Neural cell (in vitro differentiated cells): ENCODE results near the gene ATP8B1. TPM values are rescaled to one million over a fixed set of nuclear protein-coding genes. Genes with fewer than 3 reads are reported as not detected.

ENCODE experiments used
- H2AFZ ChIP-seq: fragments of 200-600, 300-800 bp; sonication (generic), shearing (Covaris generic); 2 replicates; pipeline ENCODE4 v1.6.0; 2014; ENCODE audit warnings: low read depth, mild to moderate bottlenecking, antibody characterized with exemption, low read length, moderate library complexity
- H3F3A ChIP-seq: fragments of 200-600 bp; shearing (Covaris generic); 2 replicates; pipeline ENCODE4 v1.6.1; 2016; ENCODE audit warnings: mild to moderate bottlenecking, moderate library complexity, mixed read lengths, antibody characterized with exemption, low read length; ENCODE audit not compliant: insufficient read depth, poor library complexity, severe bottlenecking
- H3K27ac ChIP-seq: fragments of 200-600, 300-800 bp; sonication (generic), shearing (Covaris generic); 2 replicates; pipeline ENCODE4 v1.5.1; 2014; ENCODE audit warnings: mild to moderate bottlenecking, low read length, moderate library complexity
- H3K27me3 ChIP-seq: fragments of 300-800, 200-600 bp; sonication (generic), shearing (Covaris generic); 2 replicates; pipeline ENCODE4 v1.6.0; 2014; ENCODE audit warnings: mild to moderate bottlenecking, low read depth, low read length, moderate library complexity; ENCODE audit not compliant: insufficient read depth
- H3K36me3 ChIP-seq: fragments of 300-800, 200-600 bp; sonication (generic), shearing (Covaris generic); 2 replicates; pipeline ENCODE4 v1.5.1; 2014; ENCODE audit warnings: mild to moderate bottlenecking, antibody characterized with exemption, low read length, moderate library complexity; ENCODE audit not compliant: insufficient read depth
- H3K4me2 ChIP-seq: fragments of 300-800, 200-600 bp; sonication (generic), shearing (Covaris generic); 2 replicates; pipeline ENCODE4 v1.6.0; 2014; ENCODE audit warnings: mild to moderate bottlenecking, low read length
- H3K4me3 ChIP-seq: fragments of 300-800, 200-600 bp; sonication (generic), shearing (Covaris generic); 2 replicates; pipeline ENCODE4 v1.5.1; 2014; ENCODE audit warnings: mild to moderate bottlenecking, low read length, moderate library complexity
- H3K79me2 ChIP-seq: fragments of 200-600 bp; shearing (Covaris generic); replicated peaks from 2 replicates; pipeline ENCODE4 v1.6.0; 2014; ENCODE audit warnings: mild to moderate bottlenecking, low read length, moderate library complexity; ENCODE audit not compliant: insufficient read depth
- H3K9ac ChIP-seq: fragments of 300-800, 200-600 bp; sonication (generic), shearing (Covaris generic); 2 replicates; pipeline ENCODE4 v1.6.1; 2016; ENCODE audit warnings: mild to moderate bottlenecking, low read length, mixed read lengths
- H3K9me2 ChIP-seq: fragments of 200-600 bp; shearing (Covaris generic); 2 replicates; pipeline ENCODE4 v1.6.1; 2016; ENCODE audit warnings: mild to moderate bottlenecking, low read length, mixed read lengths; ENCODE audit not compliant: insufficient read depth
- H3K9me3 ChIP-seq: fragments of 200-600, 300-800 bp; sonication (generic), shearing (Covaris generic); 2 replicates; pipeline ENCODE4 v1.6.1; 2016; ENCODE audit warnings: mild to moderate bottlenecking, mixed run types, low read length, moderate library complexity, mixed read lengths
- H4K20me1 ChIP-seq: fragments of 200-600 bp; shearing (Covaris generic); 2 replicates; pipeline ENCODE4 v1.6.1; 2016; ENCODE audit warnings: mild to moderate bottlenecking, mixed run types; ENCODE audit not compliant: insufficient read depth
- EP300 ChIP-seq: fragments of 450-650 bp; conservative IDR thresholded peaks from 2 replicates; pipeline ENCODE4 v1.6.1; 2014; ENCODE audit warnings: antibody characterized with exemption, mild to moderate bottlenecking, moderate library complexity; ENCODE audit not compliant: poor library complexity, severe bottlenecking
- EZH2 ChIP-seq: fragments of 200-600, 300-800 bp; shearing (Covaris generic), sonication (generic); IDR thresholded peaks from 2 replicates; pipeline ENCODE4 v1.6.1; 2014; ENCODE audit warnings: antibody characterized with exemption, low read length, borderline replicate concordance, mild to moderate bottlenecking; ENCODE audit not compliant: insufficient read depth, poor library complexity, severe bottlenecking
- MXI1 ChIP-seq: fragments of 450-650 bp; conservative IDR thresholded peaks from 2 replicates; pipeline ENCODE4 v1.6.1; 2014; ENCODE audit warnings: antibody characterized with exemption, mild to moderate bottlenecking; ENCODE audit not compliant: poor library complexity, severe bottlenecking
- POLR2AphosphoS5 ChIP-seq: IDR thresholded peaks from 2 replicates; pipeline ENCODE4 v1.6.1; 2012
- RAD21 ChIP-seq: fragments of 450-650 bp; conservative IDR thresholded peaks from 2 replicates; pipeline ENCODE4 v1.6.1; 2014; ENCODE audit warnings: antibody characterized with exemption, mild to moderate bottlenecking, moderate library complexity
- SMC3 ChIP-seq: fragments of 450-650 bp; conservative IDR thresholded peaks from 2 replicates; pipeline ENCODE4 v1.6.1; 2014; ENCODE audit warnings: antibody characterized with exemption, mild to moderate bottlenecking, moderate library complexity; ENCODE audit not compliant: poor library complexity
- TAF1 ChIP-seq: IDR thresholded peaks from 2 replicates; pipeline ENCODE4 v1.6.1; 2012; ENCODE audit warnings: low read depth
- polyA plus RNA-seq: library from polyadenylated mRNA; depleted of rRNA; stranded (reverse); fragments of >200 nt; gene quantifications from 2 replicates; pipeline ENCODE4 v1.2.3, GENCODE V29; 2014
- TF ChIP-seq, protein P1 (sequence below): IDR thresholded peaks from 2 replicates; pipeline ENCODE4 v1.6.1; 2012; ENCODE audit warnings: borderline replicate concordance
- TF ChIP-seq, protein P2 (sequence below): fragments of 450-650 bp; IDR thresholded peaks from 2 replicates; pipeline ENCODE4 v1.5.1; 2014; ENCODE audit warnings: antibody characterized with exemption, mild to moderate bottlenecking, moderate library complexity; ENCODE audit not compliant: poor library complexity, severe bottlenecking

The ATP8B1 gene
- polyA plus RNA-seq, 1 donor from 2014 or later, result not detected

DNA sequence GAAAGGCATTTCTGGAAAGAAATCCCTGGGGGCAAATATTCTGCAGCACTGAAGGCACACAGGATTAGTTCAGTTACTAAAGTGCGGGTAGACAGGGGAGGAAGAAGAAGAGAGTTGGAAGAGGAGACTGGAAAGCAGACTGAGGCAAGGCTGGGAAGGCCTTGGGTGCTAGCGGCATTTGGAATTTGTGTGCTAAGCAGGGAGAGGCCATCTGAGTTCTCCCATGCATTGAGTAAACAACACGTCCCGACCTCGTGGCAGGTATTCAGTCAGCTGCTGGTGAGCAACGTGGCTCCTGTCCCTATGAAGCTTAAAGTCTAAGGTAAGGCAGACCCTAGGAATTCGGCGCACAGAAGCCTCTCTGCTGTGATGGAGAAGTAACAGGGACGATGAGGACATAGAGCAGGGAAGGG is 30.7 kb downstream of the ATP8B1 start:
- Histone ChIP-seq H3K9me2 (no peaks in the 10 kb centered on the region), H3K9me3 (no peaks in the 10 kb centered on the region), H3K9ac (no peak overlapping the region), H3K27me3 (no peaks in the 10 kb centered on the region), H3K4me3 (no peak overlapping the region), H3K36me3 (no peaks in the 10 kb centered on the region), H3K4me2 (no peak overlapping the region), H3F3A (no peaks in the 10 kb centered on the region), H3K79me2 (no peaks in the 10 kb centered on the region), H2AFZ (no peak overlapping the region), H4K20me1 (no peaks in the 10 kb centered on the region), H3K27ac (no peak overlapping the region)
- TF ChIP-seq, protein P1, sequence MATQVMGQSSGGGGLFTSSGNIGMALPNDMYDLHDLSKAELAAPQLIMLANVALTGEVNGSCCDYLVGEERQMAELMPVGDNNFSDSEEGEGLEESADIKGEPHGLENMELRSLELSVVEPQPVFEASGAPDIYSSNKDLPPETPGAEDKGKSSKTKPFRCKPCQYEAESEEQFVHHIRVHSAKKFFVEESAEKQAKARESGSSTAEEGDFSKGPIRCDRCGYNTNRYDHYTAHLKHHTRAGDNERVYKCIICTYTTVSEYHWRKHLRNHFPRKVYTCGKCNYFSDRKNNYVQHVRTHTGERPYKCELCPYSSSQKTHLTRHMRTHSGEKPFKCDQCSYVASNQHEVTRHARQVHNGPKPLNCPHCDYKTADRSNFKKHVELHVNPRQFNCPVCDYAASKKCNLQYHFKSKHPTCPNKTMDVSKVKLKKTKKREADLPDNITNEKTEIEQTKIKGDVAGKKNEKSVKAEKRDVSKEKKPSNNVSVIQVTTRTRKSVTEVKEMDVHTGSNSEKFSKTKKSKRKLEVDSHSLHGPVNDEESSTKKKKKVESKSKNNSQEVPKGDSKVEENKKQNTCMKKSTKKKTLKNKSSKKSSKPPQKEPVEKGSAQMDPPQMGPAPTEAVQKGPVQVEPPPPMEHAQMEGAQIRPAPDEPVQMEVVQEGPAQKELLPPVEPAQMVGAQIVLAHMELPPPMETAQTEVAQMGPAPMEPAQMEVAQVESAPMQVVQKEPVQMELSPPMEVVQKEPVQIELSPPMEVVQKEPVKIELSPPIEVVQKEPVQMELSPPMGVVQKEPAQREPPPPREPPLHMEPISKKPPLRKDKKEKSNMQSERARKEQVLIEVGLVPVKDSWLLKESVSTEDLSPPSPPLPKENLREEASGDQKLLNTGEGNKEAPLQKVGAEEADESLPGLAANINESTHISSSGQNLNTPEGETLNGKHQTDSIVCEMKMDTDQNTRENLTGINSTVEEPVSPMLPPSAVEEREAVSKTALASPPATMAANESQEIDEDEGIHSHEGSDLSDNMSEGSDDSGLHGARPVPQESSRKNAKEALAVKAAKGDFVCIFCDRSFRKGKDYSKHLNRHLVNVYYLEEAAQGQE, result no peak
- TF ChIP-seq EZH2 (no peak), TAF1 (no peak), SMC3 (no peak), POLR2AphosphoS5 (no peak), EP300 (no peak), RAD21 (no peak), MXI1 (no peak)
- TF ChIP-seq, protein P2, sequence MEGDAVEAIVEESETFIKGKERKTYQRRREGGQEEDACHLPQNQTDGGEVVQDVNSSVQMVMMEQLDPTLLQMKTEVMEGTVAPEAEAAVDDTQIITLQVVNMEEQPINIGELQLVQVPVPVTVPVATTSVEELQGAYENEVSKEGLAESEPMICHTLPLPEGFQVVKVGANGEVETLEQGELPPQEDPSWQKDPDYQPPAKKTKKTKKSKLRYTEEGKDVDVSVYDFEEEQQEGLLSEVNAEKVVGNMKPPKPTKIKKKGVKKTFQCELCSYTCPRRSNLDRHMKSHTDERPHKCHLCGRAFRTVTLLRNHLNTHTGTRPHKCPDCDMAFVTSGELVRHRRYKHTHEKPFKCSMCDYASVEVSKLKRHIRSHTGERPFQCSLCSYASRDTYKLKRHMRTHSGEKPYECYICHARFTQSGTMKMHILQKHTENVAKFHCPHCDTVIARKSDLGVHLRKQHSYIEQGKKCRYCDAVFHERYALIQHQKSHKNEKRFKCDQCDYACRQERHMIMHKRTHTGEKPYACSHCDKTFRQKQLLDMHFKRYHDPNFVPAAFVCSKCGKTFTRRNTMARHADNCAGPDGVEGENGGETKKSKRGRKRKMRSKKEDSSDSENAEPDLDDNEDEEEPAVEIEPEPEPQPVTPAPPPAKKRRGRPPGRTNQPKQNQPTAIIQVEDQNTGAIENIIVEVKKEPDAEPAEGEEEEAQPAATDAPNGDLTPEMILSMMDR, result no peak

DNA sequence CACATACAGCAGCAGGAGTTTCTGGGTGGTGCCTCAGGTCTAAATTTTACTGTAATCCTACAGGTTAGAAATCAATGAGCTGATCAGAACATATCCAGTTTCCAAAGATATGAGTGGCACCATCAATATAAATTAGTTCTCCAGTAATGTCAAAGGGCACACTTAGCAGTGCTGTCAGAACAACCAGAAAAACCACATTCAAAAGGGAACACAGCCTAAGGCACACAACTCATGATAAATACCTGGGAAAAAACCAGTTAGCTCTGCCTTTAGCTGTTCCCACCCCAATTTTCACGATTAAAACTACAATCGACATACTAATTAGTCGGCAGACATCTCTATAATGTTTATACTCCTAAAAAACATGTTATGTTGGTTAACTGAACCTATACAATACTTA is 31.5 kb downstream of the ATP8B1 start:
- Histone ChIP-seq H2AFZ (no peak overlapping the region), H3K36me3 (no peaks in the 10 kb centered on the region), H3K79me2 (no peaks in the 10 kb centered on the region), H3K4me3 (no peak overlapping the region), H3K9me3 (no peaks in the 10 kb centered on the region), H3K9me2 (no peaks in the 10 kb centered on the region), H3K27me3 (no peaks in the 10 kb centered on the region), H4K20me1 (no peaks in the 10 kb centered on the region), H3K27ac (no peak overlapping the region), H3K9ac (no peak overlapping the region), H3K4me2 (no peak overlapping the region), H3F3A (no peaks in the 10 kb centered on the region)
- TF ChIP-seq, protein P2, result no peak
- TF ChIP-seq MXI1 (no peak), POLR2AphosphoS5 (no peak), EZH2 (no peak), SMC3 (no peak), TAF1 (no peak), RAD21 (no peak), EP300 (no peak)
- TF ChIP-seq, protein P1, result no peak
